DMS53 (cell line): Measurements from ENCODE around the gene DCC.
A peak's percentile ranks its signal among the peaks of the same experiment; 100 is the strongest.

Experiments
- DNase-seq: peaks from one replicate; lab custom pipeline; 2025; lab: John Stamatoyannopoulos, UW

DCC gene

DNA sequence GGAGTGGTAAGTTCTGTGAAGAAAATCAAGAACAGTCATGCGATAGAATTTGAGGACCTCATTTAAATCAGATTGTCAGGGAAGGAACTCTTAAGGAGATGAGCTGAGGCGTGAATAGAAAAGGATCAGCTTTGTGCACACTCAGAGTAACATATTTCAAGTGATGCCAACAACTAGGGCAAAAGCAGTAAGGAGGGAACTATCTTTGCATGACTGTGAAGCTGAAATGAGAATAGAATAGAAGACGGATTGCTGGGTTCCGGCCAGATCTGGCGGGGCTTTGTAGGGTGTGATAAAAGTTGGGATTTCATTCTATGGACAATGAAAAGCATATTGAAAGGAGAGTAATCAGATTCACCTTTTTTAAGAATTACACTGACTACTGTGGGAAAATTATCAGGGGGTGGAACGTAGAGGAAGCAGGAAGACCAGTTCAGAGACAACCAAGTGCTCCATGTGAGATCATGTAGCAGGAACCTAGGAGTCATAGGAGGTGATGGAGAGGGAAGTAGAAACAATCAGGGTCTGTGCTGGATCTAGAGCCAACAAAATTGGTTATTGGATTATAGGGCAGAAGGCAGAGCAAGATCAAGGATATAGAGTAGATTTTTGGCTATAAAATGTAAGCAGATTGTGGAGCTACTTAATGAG, 884.3 kb downstream of the DCC start:
- no peak for DNase-seq

DNA sequence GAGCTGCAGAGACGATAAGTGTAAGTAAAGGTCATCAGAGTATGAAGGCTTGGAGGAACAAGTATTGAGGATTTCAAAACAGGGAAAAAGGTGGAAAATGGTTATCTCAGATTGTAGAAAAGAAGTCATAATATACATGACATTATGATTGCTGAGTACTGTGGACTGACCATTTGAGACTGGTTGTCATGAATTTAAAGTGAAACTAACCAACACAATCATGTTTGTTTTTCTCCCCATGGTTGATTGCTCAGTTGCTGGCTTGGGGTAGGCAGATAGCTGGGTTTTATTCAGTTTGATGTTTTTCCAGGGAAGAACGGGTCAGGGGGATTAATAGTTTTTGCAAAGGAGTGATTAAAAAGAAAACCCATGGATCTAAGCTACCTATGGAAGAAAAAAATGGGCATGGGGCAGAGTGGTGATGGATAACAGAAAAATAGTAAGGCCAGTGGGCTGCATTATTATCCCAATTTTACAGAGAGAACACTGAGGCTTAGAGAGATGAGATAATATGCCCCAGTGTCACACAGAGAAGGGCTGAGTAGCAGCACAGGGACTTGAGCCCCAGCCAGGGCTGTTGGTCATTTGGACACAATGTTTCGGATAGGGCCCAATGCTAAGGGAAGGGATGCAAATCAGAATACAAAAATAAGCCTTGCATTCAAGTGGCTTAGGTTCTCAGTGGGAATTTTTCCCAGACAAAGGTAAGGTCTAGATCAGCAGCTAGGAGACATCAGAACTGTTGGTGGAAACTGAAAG, 885.7 kb downstream of the DCC start:
- DNase-seq: no peak

DNA sequence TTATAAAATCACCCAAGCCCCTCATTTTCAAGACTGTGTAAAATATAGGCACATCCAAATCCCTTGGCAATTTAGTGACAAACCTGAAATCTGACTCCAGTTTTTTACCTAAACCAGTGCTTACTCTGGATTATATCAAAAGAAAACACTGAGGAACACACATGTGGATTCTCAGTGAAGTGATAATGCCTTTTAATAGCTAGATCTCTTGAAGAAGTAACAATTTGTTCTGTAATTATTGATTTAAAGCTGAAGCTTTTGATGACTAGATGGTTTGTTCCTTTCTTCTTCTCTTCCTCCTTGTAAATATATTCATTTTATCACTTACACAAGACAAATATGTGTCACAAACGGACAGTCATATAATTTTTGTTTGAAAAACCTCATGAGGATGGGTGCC, 894.6 kb downstream of the DCC start:
- DNase-seq: no peak

DNA sequence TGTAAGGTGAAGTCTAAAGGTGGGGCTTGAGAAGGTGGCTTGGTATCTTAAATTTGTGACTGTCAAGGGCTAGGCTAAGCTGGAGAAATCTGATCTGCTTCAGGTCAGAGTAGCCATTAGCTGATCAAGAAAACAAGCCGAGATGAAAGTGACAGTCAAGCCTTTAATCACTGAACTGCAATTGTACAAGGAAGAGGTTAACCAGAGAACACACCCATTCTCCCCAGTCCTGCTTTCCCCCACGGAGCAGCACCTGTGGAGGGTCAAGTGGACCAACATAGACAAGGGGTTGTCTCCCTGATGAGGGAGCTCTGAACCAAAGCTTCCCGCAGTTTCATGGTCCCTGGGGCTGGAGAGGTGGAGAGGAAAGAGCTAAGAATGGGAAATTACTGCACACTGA, 901.2 kb downstream of the DCC start:
- DNase-seq: no peak

DNA sequence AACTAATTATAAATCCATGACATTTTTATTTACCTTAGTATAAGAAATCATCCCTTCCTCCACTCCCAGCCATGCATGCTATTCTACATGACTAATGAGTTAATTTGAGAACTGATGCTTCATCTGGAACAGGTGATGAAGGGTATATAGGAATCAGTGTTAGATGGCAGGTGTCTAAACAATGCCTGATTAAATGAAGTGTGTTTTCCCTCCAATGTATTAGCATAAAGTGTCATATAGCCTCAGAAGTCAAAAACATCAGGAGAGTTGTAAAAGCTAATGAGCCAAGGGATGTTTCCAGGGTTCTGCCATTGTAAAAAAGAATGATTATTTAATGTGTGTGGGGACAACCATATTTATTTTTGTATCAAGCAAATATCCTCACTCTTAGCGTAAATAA, 913.8 kb downstream of the DCC start:
- peak; percentile 35 for DNase-seq

DNA sequence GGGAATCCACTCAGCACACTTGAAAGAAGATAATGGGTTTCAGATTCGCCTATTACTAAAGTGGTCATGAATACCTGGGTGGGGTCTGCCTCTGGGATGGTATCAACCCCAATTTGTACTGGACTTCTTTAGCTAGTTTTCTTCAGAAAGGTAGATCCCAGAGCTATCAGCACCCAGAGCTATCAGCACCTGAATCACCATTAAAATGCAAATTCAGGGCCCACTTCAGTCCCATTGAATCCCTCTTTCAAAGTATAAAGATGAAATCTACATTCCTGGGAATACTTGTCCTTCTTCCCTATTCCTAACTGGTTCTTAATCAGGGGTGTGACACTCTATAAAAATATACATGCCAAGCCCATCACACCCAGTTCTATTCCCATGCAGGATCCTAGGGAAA, 914.3 kb downstream of the DCC start:
- DNase-seq: no peak

DNA sequence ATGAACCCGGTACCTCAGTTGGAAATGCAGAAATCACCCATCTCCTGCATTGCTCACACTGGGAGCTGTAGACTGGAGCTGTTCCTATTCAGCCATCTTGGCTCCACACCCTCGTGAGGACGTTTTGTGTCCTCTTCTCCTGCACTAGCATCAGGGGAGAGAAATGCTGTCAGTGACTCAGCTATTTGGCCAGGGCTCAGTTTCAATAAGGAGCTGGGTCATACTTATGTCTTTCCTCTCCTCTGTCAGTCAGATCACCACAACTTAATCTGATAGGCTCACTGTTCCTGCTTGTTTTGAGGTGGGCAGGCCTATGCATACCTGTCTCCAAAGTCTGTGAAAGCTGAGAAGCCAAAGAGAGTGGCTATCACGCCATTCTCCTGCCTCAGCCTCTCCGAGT, 921.2 kb downstream of the DCC start:
- DNase-seq: peak; percentile 39

DNA sequence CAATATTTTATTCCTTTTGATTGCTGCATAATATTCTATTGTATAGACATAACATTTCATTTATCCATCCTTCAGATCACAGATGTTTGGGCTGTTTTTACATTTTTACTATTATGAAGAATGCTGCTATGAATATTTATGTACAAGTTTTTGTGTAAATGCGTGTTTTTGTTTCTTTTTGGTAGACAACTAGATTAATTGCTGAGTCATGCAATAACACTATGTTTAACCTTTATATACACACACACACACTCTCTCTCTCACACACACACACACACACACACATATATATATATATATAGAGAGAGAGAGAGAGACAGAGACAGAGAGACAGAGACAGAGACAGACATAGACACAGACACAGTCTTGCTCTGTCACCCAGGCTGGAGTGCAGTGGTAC, 926.9 kb downstream of the DCC start:
- no peak for DNase-seq

DNA sequence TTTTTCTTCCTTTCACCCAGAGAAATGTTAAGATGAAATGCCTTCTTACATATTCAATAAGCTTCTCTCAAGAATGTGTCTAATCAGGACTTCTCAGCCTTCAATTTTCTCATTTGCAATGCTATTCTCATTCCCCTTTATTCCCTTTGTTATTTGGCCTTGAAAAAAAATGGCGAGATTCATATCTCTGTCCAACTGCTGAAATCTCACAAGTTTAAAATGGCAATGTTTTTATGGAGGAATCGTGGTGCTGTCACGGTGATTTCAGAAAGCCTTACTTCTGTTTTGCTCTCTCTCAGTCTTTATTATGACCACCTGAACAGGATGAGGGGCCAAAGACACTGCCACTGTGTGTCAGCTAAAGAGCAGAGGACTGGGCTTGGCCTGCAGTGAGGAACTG, 928.5 kb downstream of the DCC start:
- DNase-seq: no peak

DNA sequence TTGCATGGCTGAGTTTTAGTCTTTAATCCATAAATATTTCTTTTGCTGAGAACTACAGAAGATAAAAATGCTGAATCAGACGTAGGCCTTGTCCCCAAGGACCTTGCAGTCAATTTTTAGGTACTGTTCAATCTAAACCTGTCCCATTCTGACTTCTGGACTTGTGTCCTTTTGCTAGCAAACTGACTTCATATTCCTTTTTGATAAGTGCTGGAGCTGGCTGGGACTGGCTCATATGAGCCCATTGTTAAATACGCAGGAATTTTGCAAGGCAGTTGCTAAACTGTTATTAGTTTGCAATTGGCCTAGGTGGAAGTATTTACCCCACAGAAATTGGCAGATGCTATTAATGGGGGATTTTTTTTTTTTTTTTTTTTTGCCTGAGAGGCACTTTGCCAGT, 941.4 kb downstream of the DCC start:
- DNase-seq: no peak

DNA sequence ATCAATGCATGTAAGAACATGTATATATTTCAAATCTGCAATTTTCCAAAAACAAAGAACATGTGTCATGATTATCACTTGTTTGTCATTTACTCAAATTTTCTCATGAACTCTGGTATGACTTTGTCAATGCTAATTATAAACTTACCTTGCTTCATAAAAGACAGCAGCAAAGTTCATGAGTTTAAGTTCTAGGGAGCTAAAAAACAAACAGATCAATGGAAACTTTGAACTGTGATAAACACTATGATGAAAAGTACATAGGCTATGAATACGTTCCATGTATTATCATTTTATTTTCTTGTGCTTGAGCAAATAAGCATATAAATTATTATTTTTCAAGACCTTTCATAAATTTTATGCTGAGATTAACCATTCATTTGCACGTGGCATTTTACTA, 943.7 kb downstream of the DCC start:
- DNase-seq: no peak

DNA sequence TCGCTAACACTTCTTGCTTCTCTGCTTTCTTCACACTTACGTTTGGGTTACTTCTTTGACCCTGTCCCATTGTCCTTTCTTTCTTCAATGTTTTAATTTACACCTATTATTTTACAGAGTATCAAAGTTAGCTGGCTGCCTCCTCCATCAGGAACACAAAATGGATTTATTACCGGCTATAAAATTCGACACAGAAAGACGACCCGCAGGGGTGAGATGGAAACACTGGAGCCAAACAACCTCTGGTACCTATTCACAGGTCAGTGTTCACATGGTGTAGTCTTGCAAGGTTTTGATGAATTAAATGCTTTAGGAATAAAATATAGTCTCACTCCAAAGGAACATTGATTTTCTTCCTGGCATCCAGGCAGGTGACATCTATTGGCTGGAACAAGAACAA, 965.5 kb downstream of the DCC start:
- DNase-seq: no peak

DNA sequence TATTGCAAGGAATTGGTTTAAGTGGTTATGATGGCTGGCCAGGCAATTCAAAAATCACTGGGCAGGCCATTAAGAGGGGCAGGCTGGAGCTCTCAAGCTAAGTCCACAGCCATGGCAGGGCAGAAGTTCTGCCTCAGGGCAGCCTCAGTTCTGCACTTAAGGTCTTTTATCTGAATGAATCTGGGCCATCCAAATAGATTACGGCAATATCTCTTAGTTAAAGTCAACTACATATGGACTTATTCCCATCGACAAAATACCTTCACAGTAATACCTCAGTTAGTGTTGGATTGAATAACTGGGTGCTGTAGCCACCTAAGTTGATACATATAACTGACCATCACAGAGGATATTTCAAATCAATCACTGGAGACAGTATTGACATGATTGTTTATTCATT, 979.6 kb downstream of the DCC start:
- no peak for DNase-seq

DNA sequence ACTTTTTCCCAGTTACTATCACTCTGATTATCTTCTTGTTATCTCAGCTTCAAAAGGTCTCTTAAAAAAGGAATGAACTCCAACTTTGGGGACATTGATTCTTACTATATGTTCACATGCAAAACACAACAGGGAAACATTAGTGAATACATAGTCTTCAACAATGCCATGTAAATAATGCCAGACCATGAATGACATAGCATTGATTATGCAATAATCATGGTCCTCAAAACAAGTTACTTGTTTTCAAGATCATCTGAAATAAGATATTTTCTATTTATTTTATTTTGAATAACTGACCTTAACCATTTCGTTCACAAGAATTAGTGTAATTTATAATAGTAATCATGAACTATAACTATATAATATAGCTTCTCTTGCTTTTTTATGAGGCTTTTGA, 982.2 kb downstream of the DCC start:
- no peak for DNase-seq

DNA sequence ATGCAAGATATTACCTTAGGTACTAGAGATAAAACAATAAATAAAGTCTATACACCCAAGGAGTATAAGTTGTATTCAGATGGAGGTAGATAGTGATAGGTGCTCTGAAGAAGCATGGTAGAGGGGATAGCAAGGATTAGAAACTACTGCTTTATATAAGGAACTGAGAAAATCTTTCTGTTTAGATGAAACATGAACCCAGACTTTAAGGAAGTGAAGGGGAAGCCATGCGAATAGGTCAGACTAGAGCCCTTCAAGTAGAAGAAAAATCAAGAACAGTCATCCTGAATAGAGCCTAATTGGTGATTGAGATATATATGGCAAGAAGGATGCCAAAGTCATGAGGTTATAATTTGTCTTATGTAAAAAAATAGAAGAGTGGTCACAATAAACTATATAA, 984.4 kb downstream of the DCC start:
- DNase-seq: no peak

DNA sequence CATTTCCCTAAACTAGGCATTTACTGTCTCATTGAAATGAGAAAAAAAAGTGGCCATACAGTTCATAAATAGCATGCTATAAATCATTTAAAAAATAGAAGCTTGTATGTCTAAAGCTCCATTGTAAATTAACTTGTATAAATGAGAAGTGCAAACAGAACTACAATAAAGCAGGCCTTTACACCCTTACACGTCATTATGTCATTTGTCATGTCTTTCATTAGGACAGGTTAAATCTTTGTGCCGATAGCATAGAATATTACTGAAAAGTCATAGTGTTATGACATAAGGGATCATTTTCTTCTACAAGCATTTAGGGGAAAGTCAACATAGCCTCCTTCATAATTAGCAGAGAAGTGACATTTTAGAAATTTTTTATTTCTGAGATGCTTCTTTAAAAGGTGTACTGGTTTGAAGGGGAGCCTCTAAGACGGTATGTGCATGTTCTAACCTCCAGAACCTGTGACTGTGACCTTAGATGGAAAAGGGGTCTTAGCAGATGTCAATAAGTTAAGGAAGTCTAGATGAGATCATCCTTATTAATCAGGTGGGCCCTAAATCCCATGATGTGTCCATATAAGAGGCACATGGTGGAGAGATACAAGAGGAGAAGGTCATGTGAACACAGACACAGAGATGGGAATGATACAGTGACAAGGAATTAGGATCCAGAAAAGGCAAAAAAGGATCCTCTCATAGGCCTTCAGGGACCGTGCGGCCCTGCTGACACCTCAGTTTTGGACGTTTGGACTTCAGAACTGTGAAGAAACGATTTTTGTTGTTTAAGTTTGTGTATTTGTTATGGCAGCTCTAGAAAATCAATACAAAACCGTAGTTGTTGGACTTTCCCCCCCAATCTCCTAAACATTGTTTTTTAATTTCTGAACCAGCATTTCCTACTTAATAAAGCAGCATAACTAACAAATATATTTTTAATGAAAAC, 1020.8 kb downstream of the DCC start:
- DNase-seq: no peak

DNA sequence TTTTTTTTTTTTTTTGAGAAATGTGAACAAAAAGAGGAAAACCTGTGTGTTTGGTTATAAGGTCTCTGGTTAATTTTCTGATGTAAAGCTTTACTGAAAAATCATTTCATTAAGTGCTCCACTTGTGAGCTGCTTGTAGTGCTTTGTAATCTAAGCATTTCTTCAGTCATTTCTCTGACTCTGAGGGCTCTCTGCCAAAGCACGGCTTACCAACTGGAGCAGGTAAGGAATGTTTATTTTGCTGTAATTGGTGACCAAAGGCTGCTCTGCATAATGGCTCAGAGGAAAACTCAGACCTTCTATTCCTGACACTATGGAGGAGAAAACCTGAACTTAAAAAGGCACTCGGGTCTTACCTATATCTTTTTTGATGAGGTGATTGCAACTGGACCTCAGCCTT, 1035.6 kb downstream of the DCC start:
- peak; percentile 38 for DNase-seq

DNA sequence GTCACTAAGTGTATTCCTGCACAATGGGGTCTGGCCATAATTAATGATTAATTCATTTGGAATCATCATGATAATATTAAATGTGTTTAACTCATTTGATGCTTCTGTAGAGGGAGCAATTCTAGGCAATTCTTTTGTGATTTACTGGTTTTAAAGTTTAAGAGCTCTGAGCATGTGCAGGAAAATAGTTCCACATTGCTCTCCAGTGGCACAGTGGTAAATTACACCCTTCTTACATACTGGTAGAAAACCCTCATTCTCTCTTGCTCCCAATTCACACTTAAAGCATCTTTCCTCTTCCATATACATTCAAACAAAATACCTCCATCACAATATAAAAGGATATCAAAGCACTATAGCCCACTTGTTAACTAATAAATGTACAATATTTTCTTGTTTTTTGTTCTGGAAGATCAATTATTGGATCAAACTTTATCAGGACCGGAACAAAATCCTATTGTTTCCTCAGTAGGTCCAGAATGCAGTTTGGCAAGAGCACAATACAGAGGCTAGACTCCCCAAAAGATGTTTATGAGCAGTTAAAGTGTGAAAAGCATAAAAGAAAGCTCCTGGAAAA, 1040.2 kb downstream of the DCC start:
- DNase-seq: peak; percentile 85

DNA sequence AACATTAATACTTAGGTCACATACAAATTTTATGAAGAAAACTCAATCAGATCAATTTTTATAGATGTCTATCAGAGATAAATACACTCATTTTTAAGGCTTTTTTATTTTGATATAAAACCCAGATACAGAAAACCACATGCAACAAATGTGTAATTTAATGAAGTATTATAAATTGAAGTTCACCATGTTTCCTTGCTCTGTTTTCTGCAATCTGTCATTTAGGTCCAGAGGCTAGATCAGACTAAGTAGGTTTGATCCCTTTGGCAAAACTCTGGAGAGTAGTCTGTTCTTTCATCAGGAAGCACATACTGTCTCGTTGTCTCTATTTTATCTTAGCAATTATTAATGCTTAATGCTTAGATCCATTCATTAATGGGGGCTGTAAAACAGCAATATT, 1042.9 kb downstream of the DCC start:
- no peak for DNase-seq

DNA sequence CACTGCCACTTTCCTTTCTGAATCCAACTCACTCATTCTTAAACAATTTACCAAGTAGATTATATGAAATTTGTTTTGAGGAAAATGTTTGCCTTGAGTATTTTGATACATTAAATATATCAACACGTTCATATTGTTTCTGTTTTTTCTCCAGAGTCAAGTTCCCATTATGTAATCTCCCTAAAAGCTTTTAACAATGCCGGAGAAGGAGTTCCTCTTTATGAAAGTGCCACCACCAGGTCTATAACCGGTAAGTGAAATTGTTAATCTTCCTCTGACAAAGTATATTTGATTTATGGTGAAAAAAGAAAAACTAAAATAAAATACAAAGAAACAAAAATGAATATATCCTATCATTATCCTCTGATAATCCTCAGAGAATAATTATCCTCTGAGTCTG, 1045.9 kb downstream of the DCC start:
- DNase-seq: no peak

DNA sequence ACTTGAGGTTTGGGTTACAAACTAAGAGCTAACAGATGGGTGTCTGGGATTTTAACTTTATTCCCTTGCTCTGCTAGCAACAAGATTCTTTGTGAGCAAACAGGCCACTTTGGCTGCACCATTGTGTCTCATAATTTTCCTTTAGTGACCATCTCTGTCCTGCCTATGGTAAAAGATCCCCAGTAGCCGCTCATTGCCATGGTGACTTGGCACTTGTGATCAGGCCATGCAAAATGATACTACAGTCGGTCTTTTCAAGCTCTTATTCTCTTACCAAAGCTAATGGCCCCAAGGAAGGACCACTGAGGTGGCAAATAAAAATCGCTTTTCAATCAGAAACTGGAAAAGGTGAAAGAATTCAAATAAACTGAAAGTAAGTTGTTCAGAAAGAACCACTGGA, 1047.6 kb downstream of the DCC start:
- no peak for DNase-seq

DNA sequence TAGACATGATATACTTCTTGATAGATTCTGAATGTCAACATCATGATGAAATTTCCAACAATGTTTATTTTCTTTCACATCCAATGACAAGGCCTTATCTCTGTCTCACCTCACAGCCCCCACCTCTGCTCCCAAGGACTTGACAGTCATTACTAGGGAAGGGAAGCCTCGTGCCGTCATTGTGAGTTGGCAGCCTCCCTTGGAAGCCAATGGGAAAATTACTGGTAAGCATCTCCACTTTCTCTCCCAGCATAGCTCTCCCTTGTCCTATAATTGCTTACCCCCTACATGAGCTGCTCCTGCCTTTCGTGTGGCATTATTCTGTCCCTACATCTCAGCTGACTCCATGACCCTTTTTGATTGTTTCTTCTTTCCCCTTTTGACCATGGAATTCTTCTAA, 1062.7 kb downstream of the DCC start:
- DNase-seq: no peak

DNA sequence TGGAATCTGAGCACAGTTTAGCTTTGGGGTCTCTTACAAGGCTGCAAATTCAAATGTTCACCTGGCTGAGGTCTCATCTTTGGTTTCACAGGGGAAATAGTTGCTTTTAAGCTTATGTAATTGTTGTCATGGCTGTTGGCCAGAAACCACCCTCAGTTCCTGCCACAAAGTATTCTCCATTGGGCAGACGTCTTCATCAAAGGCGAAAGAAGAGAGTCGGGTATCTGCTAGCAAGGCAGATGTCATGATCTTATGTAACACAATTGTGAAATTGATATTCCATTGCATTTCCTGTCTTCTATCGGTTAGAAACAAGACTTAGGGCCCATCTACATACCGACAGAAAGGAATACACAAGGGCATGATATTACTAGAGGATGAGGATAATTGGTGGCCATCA, 1068.3 kb downstream of the DCC start:
- DNase-seq: no peak
